Tibial nerve (tissue), 4 donors: ENCODE results near the gene CCDC3. TPM values are rescaled to one million over a fixed set of nuclear protein-coding genes. Genes with fewer than 3 reads are reported as not detected.

Source experiments
- DNase-seq, 2 donors: peaks; one replicate each; pipeline ENCODE4 v3.0.0-alpha.2; 2019; ENCODE audit warnings: low spot score in 2 of 2
- H3K27ac ChIP-seq, 4 donors: fragments of 200-600 bp; sonication (generic) in 3 of 4; one replicate each; pipeline ENCODE4 v1.5.1; 2017 to 2019; ENCODE audit warnings: mild to moderate bottlenecking in 1 of 4
- H3K27me3 ChIP-seq, 2 donors: fragments of 200-600 bp; sonication (generic) in 1 of 2; one replicate each; pipeline versions ENCODE4 v1.5.1 to v1.6.0; 2017 to 2019
- H3K36me3 ChIP-seq, 3 donors: fragments of 200-600 bp; sonication (generic); one replicate each; pipeline ENCODE4 v1.5.1; 2018 to 2019
- H3K4me1 ChIP-seq, 4 donors: fragments of 200-600 bp; sonication (generic) in 3 of 4; one replicate each; pipeline ENCODE4 v1.5.1; 2017 to 2019
- H3K4me3 ChIP-seq, 4 donors: fragments of 200-600 bp; sonication (generic) in 3 of 4; one replicate each; pipeline ENCODE4 v1.5.1; 2017 to 2019; ENCODE audit warnings: mild to moderate bottlenecking in 1 of 4, moderate library complexity in 1 of 4
- H3K9me3 ChIP-seq, 4 donors: fragments of 200-600 bp; sonication (generic) in 3 of 4; one replicate each; pipeline ENCODE4 v1.5.1; 2017 to 2019
- CTCF ChIP-seq, 5 experiments: fragments of 200-600 bp in 3 of 5; fragments of 450-650 bp in 2 of 5; sonication (generic) in 3 of 5; IDR thresholded peaks; one replicate each; pipeline ENCODE4 v1.5.1; 2016 to 2019; ENCODE audit warnings: antibody characterized with exemption in 5 of 5, mild to moderate bottlenecking in 3 of 5, moderate library complexity in 2 of 5
- EP300 ChIP-seq, 2 donors: sonication (generic); formaldehyde crosslinking; IDR thresholded peaks; one replicate each; pipeline ENCODE4 v1.6.1; 2017; ENCODE audit warnings: antibody characterized with exemption in 2 of 2, mild to moderate bottlenecking in 1 of 2
- POLR2A ChIP-seq, 2 donors: fragments of 450-650 bp; IDR thresholded peaks; one replicate each; pipeline ENCODE4 v1.6.1; 2017; ENCODE audit warnings: antibody characterized with exemption in 2 of 2, mild to moderate bottlenecking in 2 of 2, moderate library complexity in 2 of 2
- WGBS, 2 donors: methylation state at CpG; one replicate each; pipeline ENCODE4 v1.1.5; 2018; 5-methylcytosine and 5-hydroxymethylcytosine counted together
- total RNA-seq, 4 donors: library from RNA; depleted of rRNA; stranded (reverse); fragments of >200 nt; gene quantifications; one replicate each; pipeline ENCODE4 v1.1.0, GENCODE V29; 2016

CCDC3 gene
- total RNA-seq, 4 donors from 2014 or later = 73.2 to 188 (median 149) TPM

GRCh38 chr10:12921163-12921562, 80.3 kb downstream of the CCDC3 start:
- no peak for TF ChIP-seq POLR2A (IDR thresholded peaks at IDR 0.05)
- no peak for TF ChIP-seq EP300 (IDR thresholded peaks at IDR 0.05)
- no peak for TF ChIP-seq CTCF (IDR thresholded peaks at IDR 0.05)
- Histone ChIP-seq H3K9me3 (peaks cover 0 to under 1% (median 0%) of the 10 kb centered on the region in 4 donors), H3K27ac (no peak overlapping the region), H3K27me3 (no peaks in the 10 kb centered on the region), H3K4me1 (no peaks in the 10 kb centered on the region), H3K4me3 (no peak overlapping the region), H3K36me3 (no peaks in the 10 kb centered on the region)
- no peak for DNase-seq
- 35 to 40% methylated on average over 6 of the region's 6 CpGs for WGBS, 2 donors

- DNase-seq = no peak
- 75 to 85% methylated on average over 6 of the region's 6 CpGs for WGBS, 2 donors
- Histone ChIP-seq H3K4me1 (peaks cover 0 to 9% (median 3%) of the 10 kb centered on the region in 4 donors), H3K27ac (no peak overlapping the region), H3K4me3 (no peak overlapping the region), H3K9me3 (no peaks in the 10 kb centered on the region), H3K36me3 (no peaks in the 10 kb centered on the region), H3K27me3 (no peaks in the 10 kb centered on the region)
- TF ChIP-seq POLR2A (IDR thresholded peaks at IDR 0.05) (no peak), CTCF (IDR thresholded peaks at IDR 0.05) (no peak), EP300 (IDR thresholded peaks at IDR 0.05) (no peak)
Observed at GRCh38 chr10:12919574-12919973, 81.9 kb downstream of the CCDC3 start.

- no peak for TF ChIP-seq POLR2A (IDR thresholded peaks at IDR 0.05)
- TF ChIP-seq EP300 (IDR thresholded peaks at IDR 0.05) = no peak
- no peak for TF ChIP-seq CTCF (IDR thresholded peaks at IDR 0.05)
- no peaks in the 10 kb centered on the region for H3K27me3 ChIP-seq
- peak overlapping the region in 1 of 4 donors; percentile 29 for H3K27ac ChIP-seq
- peaks cover 0 to 9% (median 3%) of the 10 kb centered on the region in 4 donors for H3K4me1 ChIP-seq
- H3K4me3 ChIP-seq = no peak overlapping the region
- DNase-seq = no peak
- WGBS, 2 donors = 88 to 90% methylated on average over 2 to 4 of the region's 4 CpGs
- H3K36me3 ChIP-seq = no peaks in the 10 kb centered on the region
- no peaks in the 10 kb centered on the region for H3K9me3 ChIP-seq
Observed at GRCh38 chr10:12916587-12916986, 84.9 kb downstream of the CCDC3 start.

- peaks cover 0 to 9% (median 3%) of the 10 kb centered on the region in 4 donors for H3K4me1 ChIP-seq
- WGBS, 2 donors = 73 to 94% methylated on average over 3 of the region's 3 CpGs
- TF ChIP-seq CTCF (IDR thresholded peaks at IDR 0.05) (no peak), EP300 (IDR thresholded peaks at IDR 0.05) (no peak)
- H3K9me3 ChIP-seq = no peaks in the 10 kb centered on the region
- no peak for DNase-seq
- no peaks in the 10 kb centered on the region for H3K36me3 ChIP-seq
- H3K27me3 ChIP-seq = no peaks in the 10 kb centered on the region
- peak overlapping the region in 2 of 4 donors; percentile 73 to 74 for H3K27ac ChIP-seq
- H3K4me3 ChIP-seq = no peak overlapping the region
Observed at GRCh38 chr10:12915637-12916168, 85.8 kb downstream of the CCDC3 start.

- Histone ChIP-seq H3K4me3 (no peak overlapping the region), H3K27ac (peak overlapping the region in 2 of 4 donors; percentile 70 to 71), H3K4me1 (peaks cover 0 to 22% (median 3%) of the 10 kb centered on the region in 4 donors), H3K27me3 (no peaks in the 10 kb centered on the region), H3K36me3 (no peaks in the 10 kb centered on the region), H3K9me3 (no peaks in the 10 kb centered on the region)
- TF ChIP-seq CTCF (IDR thresholded peaks at IDR 0.05) (no peak), POLR2A (IDR thresholded peaks at IDR 0.05) (no peak), EP300 (IDR thresholded peaks at IDR 0.05) (no peak)
- no peak for DNase-seq
- 80 to 81% methylated on average over 2 of the region's 2 CpGs for WGBS, 2 donors
Observed at GRCh38 chr10:12914111-12914510, 87.4 kb downstream of the CCDC3 start.
